IMR-90 (cell line): ENCODE results near the gene CLC. TPM values are rescaled to one million over a fixed set of nuclear protein-coding genes. Genes with fewer than 3 reads are reported as not detected.

ENCODE experiments used
- ATAC-seq: fragments of 200-7000 bp; cut with Tn5 transposase; 2 replicates; pipeline ENCODE4 v1.9.1; 2020; ENCODE audit warnings: low read depth, mild to moderate bottlenecking, moderate library complexity
- BruUV-seq: library from RNA; stranded (reverse); fragments of 400-500 nt; replicated peaks from 2 replicates; lab custom pipeline; 2021; lab: Mats Ljungman, UMichigan
- CTCF ChIA-PET: fragments of 300-600 bp; formaldehyde crosslinking; extraction: SDS; loops from one replicate; lab custom pipeline; 2021; ENCODE audit warnings: antibody characterized with exemption; lab: Yijun Ruan, JAX
- POLR2A ChIA-PET: fragments of 300-600 bp; sonication (Branson Sonifier 250); formaldehyde crosslinking; loops from one replicate; lab custom pipeline; 2022; ENCODE audit warnings: antibody characterized with exemption; ENCODE audit not compliant: unreplicated experiment; lab: Charles Lee
- DNase-seq: peaks from one replicate; pipeline ENCODE4 v3.0.0; 2013
- H2AFZ ChIP-seq: replicated peaks from 2 replicates; pipeline ENCODE3; 2013; ENCODE audit warnings: low read length, mild to moderate bottlenecking; ENCODE audit not compliant: poor library complexity
- H2AK5ac ChIP-seq: 2 replicates; pipeline ENCODE4 v1.6.1; 2013; ENCODE audit warnings: low read depth, low read length, inconsistent platforms
- H2AK9ac ChIP-seq: replicated peaks from 2 replicates; pipeline ENCODE3; 2013; ENCODE audit warnings: mild to moderate bottlenecking, low read depth, low read length, moderate library complexity; ENCODE audit not compliant: poor library complexity
- H2BK120ac ChIP-seq: 2 replicates; pipeline ENCODE4 v1.6.1; 2013; ENCODE audit warnings: low read depth, low read length, inconsistent platforms
- H2BK15ac ChIP-seq: 3 replicates; pipeline ENCODE4 v1.6.1; 2013; ENCODE audit warnings: low read depth, low read length, inconsistent platforms
- H2BK20ac ChIP-seq: 2 replicates; pipeline ENCODE4 v1.6.1; 2013; ENCODE audit warnings: low read depth, mild to moderate bottlenecking, inconsistent platforms, low read length, moderate library complexity
- H2BK5ac ChIP-seq: 2 replicates; pipeline ENCODE4 v1.6.1; 2013; ENCODE audit warnings: mild to moderate bottlenecking, low read depth, low read length, inconsistent platforms; ENCODE audit not compliant: poor library complexity, severe bottlenecking
- H3K14ac ChIP-seq: replicated peaks from 2 replicates; pipeline ENCODE4 v1.6.1; 2013; ENCODE audit warnings: low read depth, low read length, inconsistent platforms
- H3K18ac ChIP-seq: 2 replicates; pipeline ENCODE4 v1.6.1; 2013; ENCODE audit warnings: low read depth, low read length, control low read depth
- H3K23ac ChIP-seq: 2 replicates; pipeline ENCODE4 v1.6.1; 2013; ENCODE audit warnings: low read depth, low read length, inconsistent platforms
- H3K27ac ChIP-seq: 2 replicates; pipeline ENCODE4 v1.5.1; 2013; ENCODE audit warnings: mild to moderate bottlenecking, control low read depth, low read length; ENCODE audit not compliant: insufficient read depth
- H3K27me3 ChIP-seq: 2 replicates; pipeline ENCODE4 v1.6.1; 2013; ENCODE audit warnings: low read length; ENCODE audit not compliant: control insufficient read depth, insufficient read depth
- H3K36me3 ChIP-seq: 2 replicates; pipeline ENCODE4 v1.6.1; 2013; ENCODE audit warnings: low read length, mixed read lengths; ENCODE audit not compliant: control insufficient read depth, insufficient read depth
- H3K4ac ChIP-seq: 2 replicates; pipeline ENCODE4 v1.6.1; 2013; ENCODE audit warnings: low read depth, low read length, inconsistent platforms
- H3K4me1 ChIP-seq: 2 replicates; pipeline ENCODE4 v1.6.1; 2013; ENCODE audit warnings: low read length, mixed read lengths; ENCODE audit not compliant: control insufficient read depth, insufficient read depth
- H3K4me2 ChIP-seq: 2 replicates; pipeline ENCODE4 v1.6.1; 2013; ENCODE audit warnings: low read depth, mild to moderate bottlenecking, control low read depth, low read length, moderate library complexity
- H3K4me3 ChIP-seq: 2 replicates; pipeline ENCODE4 v1.5.1; 2013; ENCODE audit warnings: low read depth, mild to moderate bottlenecking, control low read depth, low read length, moderate library complexity; ENCODE audit not compliant: insufficient read depth
- H3K56ac ChIP-seq: 2 replicates; pipeline ENCODE4 v1.6.1; 2013; ENCODE audit warnings: low read length, inconsistent platforms; ENCODE audit not compliant: insufficient read depth; ENCODE audit errors: extremely low read depth
- H3K79me1 ChIP-seq, 2 experiments: 2 replicates each; pipeline ENCODE4 v1.6.1; 2013; ENCODE audit warnings: low read length in 2 of 2, inconsistent platforms in 1 of 2, low read depth in 1 of 2
- H3K9ac ChIP-seq: 2 replicates; pipeline ENCODE4 v1.6.1; 2013; ENCODE audit warnings: low read depth, low read length, control low read depth
- H3K9me1 ChIP-seq: 2 replicates; pipeline ENCODE4 v1.6.1; 2013; ENCODE audit warnings: low read length, inconsistent platforms; ENCODE audit not compliant: insufficient read depth
- H3K9me3 ChIP-seq: 2 replicates; pipeline ENCODE4 v1.6.1; 2013; ENCODE audit warnings: low read length; ENCODE audit not compliant: control insufficient read depth, insufficient read depth
- H4K20me1 ChIP-seq: 2 replicates; pipeline ENCODE4 v1.6.1; 2013; ENCODE audit warnings: low read length, inconsistent platforms; ENCODE audit not compliant: insufficient read depth
- H4K5ac ChIP-seq: 2 replicates; pipeline ENCODE4 v1.6.1; 2013; ENCODE audit warnings: mild to moderate bottlenecking, low read depth, low read length, control low read depth
- H4K8ac ChIP-seq, 2 experiments: 2 replicates each; pipeline ENCODE4 v1.6.1; 2013; ENCODE audit warnings: low read depth in 2 of 2, low read length in 2 of 2, control low read depth in 1 of 2, inconsistent platforms in 1 of 2
- H4K91ac ChIP-seq: 2 replicates; pipeline ENCODE4 v1.6.1; 2013; ENCODE audit warnings: low read depth, low read length, inconsistent platforms; ENCODE audit not compliant: insufficient read depth
- CTCF ChIP-seq: conservative IDR thresholded peaks from 2 replicates; pipeline ENCODE4 v1.5.1; 2012; ENCODE audit warnings: mild to moderate bottlenecking, low read depth, low read length, improper control_type of control experiment
- MAZ ChIP-seq: IDR thresholded peaks from 2 replicates; pipeline ENCODE4 v1.6.1; 2012; ENCODE audit warnings: low read depth, mild to moderate bottlenecking, low read length, improper control_type of control experiment, moderate library complexity, borderline replicate concordance
- RFX5 ChIP-seq: IDR thresholded peaks from 2 replicates; pipeline ENCODE4 v1.8.0; 2012; ENCODE audit warnings: low read depth, mild to moderate bottlenecking, low read length, moderate library complexity
- WGBS, 2 experiments: methylation state at CpG; one replicate each; pipeline versions ENCODE4 v1.1.5 to v1.1.7; 2013; ENCODE audit warnings: missing lambda C conversion rate in 2 of 2; ENCODE audit not compliant: insufficient read length in 1 of 2; ENCODE audit errors: extremely low coverage in 2 of 2; 5-methylcytosine and 5-hydroxymethylcytosine counted together
- dilution Hi-C: fragments of 300-500 bp; cut with HindIII; formaldehyde crosslinking; loops from one replicate; pipeline ENCODE4 v1.14.3; 2018; ENCODE audit warnings: low sequenced_read_pairs; ENCODE audit not compliant: unreplicated experiment
- in situ Hi-C: fragments of 300-500 bp; cut with MboI; formaldehyde crosslinking; loops from 3 replicates; pipeline ENCODE4 v1.14.3; 2019; ENCODE audit warnings: low sequenced_read_pairs, inconsistent platforms, mixed read lengths
- intact Hi-C: fragments of 100-400 bp; cut with micrococcal nuclease; formaldehyde crosslinking; loops from 2 replicates; pipeline ENCODE4 v1.10.0; 2022
- polyA plus RNA-seq, 3 experiments: library from polyadenylated mRNA; depleted of rRNA; stranded (reverse); fragments of >200 nt; gene quantifications; 2 replicates each; pipeline ENCODE4 v1.2.3, GENCODE V29; 2012; ENCODE audit warnings: low replicate concordance in 1 of 3
- total RNA-seq: library from RNA; depleted of rRNA; stranded (reverse); fragments of >200 nt; gene quantifications from 2 replicates; pipeline ENCODE4 v1.2.3, GENCODE V29; 2012

The CLC gene
- total and polyA plus RNA-seq, 2 of the 4 experiments (the other 2 are of a cell fraction) = not detected

GRCh38 chr19:39736088-39736487, 1.7 kb downstream of the CLC start:
- TF ChIP-seq RFX5 (no peak), CTCF (no peak), MAZ (no peak)
- Histone ChIP-seq H3K79me1 (no peaks in the 10 kb centered on the region), H3K23ac (no peak overlapping the region), H3K9me3 (no peaks in the 10 kb centered on the region), H4K8ac (no peak overlapping the region), H3K4me1 (no peaks in the 10 kb centered on the region), H2BK15ac (no peak overlapping the region), H2BK20ac (no peak overlapping the region), H2AK9ac (no peak overlapping the region), H2AFZ (no peak overlapping the region), H2BK5ac (no peak overlapping the region), H3K4me3 (no peak overlapping the region), H3K27ac (no peak overlapping the region), H2AK5ac (no peak overlapping the region), H4K91ac (no peak overlapping the region), H3K27me3 (no peaks in the 10 kb centered on the region), H3K9me1 (no peaks in the 10 kb centered on the region), H4K5ac (no peak overlapping the region), H2BK120ac (no peak overlapping the region), H3K18ac (no peak overlapping the region), H4K20me1 (no peaks in the 10 kb centered on the region), H3K56ac (no peak overlapping the region), H3K14ac (no peak overlapping the region), H3K9ac (no peak overlapping the region), H3K36me3 (no peaks in the 10 kb centered on the region), H3K4me2 (no peak overlapping the region), H3K4ac (no peak overlapping the region)
- no peak for DNase-seq
- POLR2A ChIA-PET = no interaction called here
- WGBS, 2 experiments = no CpG with 5 or more reads among the region's 5 CpGs
- no peak for ATAC-seq
- dilution Hi-C loops = no loop called here
- CTCF ChIA-PET = no interaction called here
- intact Hi-C loops = no loop called here
- in situ Hi-C loops = no loop called here
- BruUV-seq = no TSS peak
